ENCODE results near the gene FOXF1.

FOXF1 gene

DNA sequence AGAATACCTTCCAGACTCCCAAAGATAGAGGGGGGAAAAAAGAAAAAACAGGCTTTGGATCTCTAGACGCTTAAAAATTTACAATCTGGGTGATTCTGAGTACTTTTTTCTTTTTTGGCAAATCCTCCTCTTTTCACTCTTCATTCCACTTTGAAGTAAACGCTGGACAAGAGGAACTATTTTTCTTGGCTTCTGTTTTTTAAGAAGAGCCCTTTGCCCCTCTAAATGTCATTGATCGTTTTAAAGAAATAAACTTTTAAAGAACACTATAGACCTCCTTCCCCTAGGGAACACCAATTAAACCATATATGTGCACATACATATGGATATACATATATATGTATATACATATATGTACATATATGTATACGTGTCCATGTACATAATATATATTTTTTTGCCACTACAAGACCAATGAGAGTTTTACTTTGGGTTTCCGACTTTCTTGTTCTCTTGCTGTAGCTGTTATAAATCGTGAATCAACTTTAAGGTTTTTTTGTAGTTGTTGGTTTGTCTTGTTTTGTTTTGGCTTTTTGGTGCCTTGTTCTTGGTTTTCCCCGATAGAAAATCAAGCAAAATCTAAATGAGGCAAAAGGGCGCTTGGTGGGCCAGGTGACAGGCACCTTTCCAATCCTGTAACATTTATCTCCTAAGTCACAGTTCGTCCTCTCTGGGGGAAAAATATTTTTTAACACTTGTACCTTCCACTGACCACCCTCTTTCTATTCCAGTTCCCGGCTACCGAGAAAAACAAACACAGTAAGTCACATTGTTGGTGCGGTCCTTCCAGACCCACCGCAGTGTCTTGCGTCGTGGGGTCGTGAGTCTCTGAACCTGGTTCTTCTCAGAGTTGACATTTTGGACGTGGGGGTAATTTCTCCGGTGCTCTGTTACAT lies 4.4 kb downstream of the FOXF1 start:
- TF ChIP-seq CTCF (IDR thresholded peaks at IDR 0.05; ENCODE audit: low read depth, low read length) = no peak
- peak overlapping the region; percentile 97 for H3K4me3 ChIP-seq (ENCODE audit: low read depth, low read length)

GRCh38 chr16:86515413-86515776 lies 5.1 kb downstream of the FOXF1 start:
- peak overlapping the region; percentile 97 for H3K4me3 ChIP-seq (ENCODE audit: low read depth, low read length)
- TF ChIP-seq CTCF (IDR thresholded peaks at IDR 0.05; ENCODE audit: low read depth, low read length) = no peak

GRCh38 chr16:86515777-86516622 lies 5.7 kb downstream of the FOXF1 start:
- TF ChIP-seq CTCF (IDR thresholded peaks at IDR 0.05; ENCODE audit: low read depth, low read length) = no peak
- peak overlapping the region; percentile 97 for H3K4me3 ChIP-seq (ENCODE audit: low read depth, low read length)

GRCh38 chr16:86516623-86517003 lies 6.3 kb downstream of the FOXF1 start:
- peak overlapping the region; percentile 97 for H3K4me3 ChIP-seq (ENCODE audit: low read depth, low read length)
- no peak for TF ChIP-seq CTCF (IDR thresholded peaks at IDR 0.05; ENCODE audit: low read depth, low read length)

- peak overlapping the region; percentile 97 for H3K4me3 ChIP-seq (ENCODE audit: low read depth, low read length)
- no peak for TF ChIP-seq CTCF (IDR thresholded peaks at IDR 0.05; ENCODE audit: low read depth, low read length)
Observed at GRCh38 chr16:86517033-86517432, 6.7 kb downstream of the FOXF1 start.

DNA sequence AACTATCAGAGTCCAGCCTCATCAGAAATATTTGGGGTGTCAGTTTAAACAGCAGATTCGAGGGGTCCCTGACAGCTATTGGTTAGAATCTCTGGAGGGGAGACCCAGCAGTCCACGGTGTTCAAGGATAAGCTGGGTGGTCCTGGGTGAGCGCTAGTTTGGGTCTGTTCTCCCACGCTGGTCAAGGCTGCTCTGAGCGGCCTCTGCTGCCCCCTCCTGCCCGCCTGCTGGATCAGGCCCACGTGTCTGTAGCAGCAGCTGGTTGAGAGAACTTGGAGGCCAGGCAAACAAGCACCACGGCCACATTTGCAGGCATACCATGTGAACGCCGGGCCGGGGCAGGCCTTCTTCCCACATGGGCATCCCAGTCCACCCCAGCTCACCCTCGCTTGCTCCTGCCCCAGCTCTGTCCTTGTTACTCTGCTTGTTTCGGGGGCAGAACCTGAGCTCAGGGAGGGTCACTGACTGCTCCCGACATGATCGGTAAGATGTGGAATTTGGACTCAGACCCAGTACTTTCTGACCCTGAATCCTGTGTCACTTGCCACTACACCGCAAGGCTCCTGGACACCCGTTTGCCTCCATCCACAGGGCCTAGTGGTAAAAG lies 7.4 kb downstream of the FOXF1 start:
- H3K4me3 ChIP-seq (ENCODE audit: low read depth, low read length) = peak overlapping the region; percentile 97
- peak; percentile 74 for TF ChIP-seq CTCF (IDR thresholded peaks at IDR 0.05; ENCODE audit: low read depth, low read length)
